HepG2 (cell line): ENCODE data around the gene ZNFX1. TPM values are rescaled to one million over a fixed set of nuclear protein-coding genes. Genes with fewer than 3 reads are reported as not detected.

Experiments
- E2F2 ChIP-seq: sonication (generic); formaldehyde crosslinking; IDR thresholded peaks from 2 replicates; pipeline ENCODE4 v1.4.0; 2020; ENCODE audit warnings: missing genetic modification reagents, borderline replicate concordance
- NFE2L2 ChIP-seq: fragments of 150-350 bp; IDR thresholded peaks from 2 replicates; pipeline ENCODE4 v1.6.1; 2014; ENCODE audit warnings: low read length
- NKX3-1 ChIP-seq: sonication (generic); formaldehyde crosslinking; IDR thresholded peaks from 2 replicates; pipeline ENCODE4 v1.5.0; 2020; ENCODE audit warnings: missing genetic modification reagents
- PHF8 ChIP-seq: sonication (generic); formaldehyde crosslinking; IDR thresholded peaks from 2 replicates; pipeline ENCODE4 v1.5.0; 2020; ENCODE audit warnings: missing genetic modification reagents
- PRPF4 ChIP-seq: fragments of 200-400 bp; formaldehyde crosslinking; IDR thresholded peaks from 2 replicates; pipeline ENCODE4 v1.6.1; 2016; ENCODE audit warnings: low read length, low read depth; ENCODE audit not compliant: poor library complexity, severe bottlenecking
- RNF2 ChIP-seq: fragments of 450-650 bp; conservative IDR thresholded peaks from 2 replicates; pipeline ENCODE4 v1.6.1; 2016; ENCODE audit warnings: low read depth
- SRY ChIP-seq: sonication (generic); formaldehyde crosslinking; IDR thresholded peaks from 2 replicates; pipeline ENCODE4 v1.8.0; 2022; ENCODE audit warnings: mild to moderate bottlenecking, missing genetic modification reagents
- TARDBP ChIP-seq: sonication (generic); formaldehyde crosslinking; IDR thresholded peaks from 2 replicates; pipeline ENCODE4 v1.8.0; 2022; ENCODE audit warnings: mild to moderate bottlenecking, missing genetic modification reagents
- ZBTB33 ChIP-seq: sonication (generic); formaldehyde crosslinking; IDR thresholded peaks from 2 replicates; pipeline ENCODE4 v1.4.0; 2020; ENCODE audit warnings: missing genetic modification reagents
- ZNF256 ChIP-seq: sonication (generic); formaldehyde crosslinking; conservative IDR thresholded peaks from 2 replicates; pipeline ENCODE4 v1.4.0; 2020; ENCODE audit warnings: missing genetic modification reagents
- ZNF510 ChIP-seq: sonication (generic); formaldehyde crosslinking; IDR thresholded peaks from 2 replicates; pipeline ENCODE4 v1.4.0; 2020; ENCODE audit warnings: low read depth, mild to moderate bottlenecking, missing genetic modification reagents
- ZNF773 ChIP-seq: sonication (generic); formaldehyde crosslinking; IDR thresholded peaks from 2 replicates; pipeline ENCODE4 v1.4.0; 2020; ENCODE audit warnings: missing genetic modification reagents, borderline replicate concordance
- ZNF788 ChIP-seq: sonication (generic); formaldehyde crosslinking; IDR thresholded peaks from 2 replicates; pipeline ENCODE4 v1.5.0; 2020; ENCODE audit warnings: mild to moderate bottlenecking, missing genetic modification reagents, borderline replicate concordance
- polyA plus RNA-seq, 8 experiments: library from polyadenylated mRNA; depleted of rRNA in 3 of 8; stranded (reverse) in 7 of 8; unstranded in 1 of 8; fragments of >200 nt; fragmentation: Illumina TruSeq in 4 of 8; extraction: Trizol in 4 of 8; gene quantifications; 2 replicates each; pipeline versions ENCODE4 v1.2.1 to v1.2.3, GENCODE V29; 2011 to 2016; ENCODE audit warnings: low read depth in 4 of 8, missing spikeins in 1 of 8, mixed read lengths in 1 of 8; ENCODE audit not compliant: insufficient read depth in 1 of 8
- total RNA-seq, 5 experiments: library from RNA; depleted of rRNA; stranded (reverse); fragments of >200 nt; fragmentation: Illumina TruSeq; extraction: Trizol; gene quantifications; 2 replicates each; pipeline ENCODE4 v1.2.3, GENCODE V29; 2016; ENCODE audit warnings: low read depth in 1 of 5
- TF ChIP-seq, protein P1 (sequence below): sonication (generic); formaldehyde crosslinking; IDR thresholded peaks from 2 replicates; pipeline ENCODE4 v1.4.0; 2020; ENCODE audit warnings: mild to moderate bottlenecking, missing genetic modification reagents
- TF ChIP-seq, protein P2 (sequence below): fragments of 450-650 bp; IDR thresholded peaks from 2 replicates; pipeline ENCODE4 v1.6.1; 2016
- TF ChIP-seq, protein P3 (sequence below): sonication (generic); formaldehyde crosslinking; IDR thresholded peaks from 2 replicates; pipeline ENCODE4 v1.5.1; 2020; ENCODE audit warnings: mild to moderate bottlenecking, moderate library complexity, missing genetic modification reagents

Gene ZNFX1
- total and polyA plus RNA-seq, 2 of the 13 experiments (the other 11 are each of a cell fraction or from before 2014, with no cell fraction given), result 2.9 to 11.1 TPM

GRCh38 chr20:49219924-49220831, 57.7 kb downstream of the ZNFX1 start (continued):
- TF ChIP-seq, protein P1, sequence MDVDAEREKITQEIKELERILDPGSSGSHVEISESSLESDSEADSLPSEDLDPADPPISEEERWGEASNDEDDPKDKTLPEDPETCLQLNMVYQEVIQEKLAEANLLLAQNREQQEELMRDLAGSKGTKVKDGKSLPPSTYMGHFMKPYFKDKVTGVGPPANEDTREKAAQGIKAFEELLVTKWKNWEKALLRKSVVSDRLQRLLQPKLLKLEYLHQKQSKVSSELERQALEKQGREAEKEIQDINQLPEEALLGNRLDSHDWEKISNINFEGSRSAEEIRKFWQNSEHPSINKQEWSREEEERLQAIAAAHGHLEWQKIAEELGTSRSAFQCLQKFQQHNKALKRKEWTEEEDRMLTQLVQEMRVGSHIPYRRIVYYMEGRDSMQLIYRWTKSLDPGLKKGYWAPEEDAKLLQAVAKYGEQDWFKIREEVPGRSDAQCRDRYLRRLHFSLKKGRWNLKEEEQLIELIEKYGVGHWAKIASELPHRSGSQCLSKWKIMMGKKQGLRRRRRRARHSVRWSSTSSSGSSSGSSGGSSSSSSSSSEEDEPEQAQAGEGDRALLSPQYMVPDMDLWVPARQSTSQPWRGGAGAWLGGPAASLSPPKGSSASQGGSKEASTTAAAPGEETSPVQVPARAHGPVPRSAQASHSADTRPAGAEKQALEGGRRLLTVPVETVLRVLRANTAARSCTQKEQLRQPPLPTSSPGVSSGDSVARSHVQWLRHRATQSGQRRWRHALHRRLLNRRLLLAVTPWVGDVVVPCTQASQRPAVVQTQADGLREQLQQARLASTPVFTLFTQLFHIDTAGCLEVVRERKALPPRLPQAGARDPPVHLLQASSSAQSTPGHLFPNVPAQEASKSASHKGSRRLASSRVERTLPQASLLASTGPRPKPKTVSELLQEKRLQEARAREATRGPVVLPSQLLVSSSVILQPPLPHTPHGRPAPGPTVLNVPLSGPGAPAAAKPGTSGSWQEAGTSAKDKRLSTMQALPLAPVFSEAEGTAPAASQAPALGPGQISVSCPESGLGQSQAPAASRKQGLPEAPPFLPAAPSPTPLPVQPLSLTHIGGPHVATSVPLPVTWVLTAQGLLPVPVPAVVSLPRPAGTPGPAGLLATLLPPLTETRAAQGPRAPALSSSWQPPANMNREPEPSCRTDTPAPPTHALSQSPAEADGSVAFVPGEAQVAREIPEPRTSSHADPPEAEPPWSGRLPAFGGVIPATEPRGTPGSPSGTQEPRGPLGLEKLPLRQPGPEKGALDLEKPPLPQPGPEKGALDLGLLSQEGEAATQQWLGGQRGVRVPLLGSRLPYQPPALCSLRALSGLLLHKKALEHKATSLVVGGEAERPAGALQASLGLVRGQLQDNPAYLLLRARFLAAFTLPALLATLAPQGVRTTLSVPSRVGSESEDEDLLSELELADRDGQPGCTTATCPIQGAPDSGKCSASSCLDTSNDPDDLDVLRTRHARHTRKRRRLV (CRISPR knock-in tag), result 0 out of 2 replicates have a peak, but pooled peaks have one; percentile 59
- no peak for TF ChIP-seq PHF8
- TF ChIP-seq, protein P2, sequence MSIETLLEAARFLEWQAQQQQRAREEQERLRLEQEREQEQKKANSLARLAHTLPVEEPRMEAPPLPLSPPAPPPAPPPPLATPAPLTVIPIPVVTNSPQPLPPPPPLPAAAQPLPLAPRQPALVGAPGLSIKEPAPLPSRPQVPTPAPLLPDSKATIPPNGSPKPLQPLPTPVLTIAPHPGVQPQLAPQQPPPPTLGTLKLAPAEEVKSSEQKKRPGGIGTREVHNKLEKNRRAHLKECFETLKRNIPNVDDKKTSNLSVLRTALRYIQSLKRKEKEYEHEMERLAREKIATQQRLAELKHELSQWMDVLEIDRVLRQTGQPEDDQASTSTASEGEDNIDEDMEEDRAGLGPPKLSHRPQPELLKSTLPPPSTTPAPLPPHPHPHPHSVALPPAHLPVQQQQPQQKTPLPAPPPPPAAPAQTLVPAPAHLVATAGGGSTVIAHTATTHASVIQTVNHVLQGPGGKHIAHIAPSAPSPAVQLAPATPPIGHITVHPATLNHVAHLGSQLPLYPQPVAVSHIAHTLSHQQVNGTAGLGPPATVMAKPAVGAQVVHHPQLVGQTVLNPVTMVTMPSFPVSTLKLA, result no peak
- peak; percentile 58 for TF ChIP-seq PRPF4
- TF ChIP-seq ZBTB33, result peak; percentile 41; the same call in 1 of the 2 replicates
- no peak for TF ChIP-seq NFE2L2
- TF ChIP-seq ZNF510, result no peak
- TF ChIP-seq NKX3-1, result no peak
- TF ChIP-seq ZNF773 (CRISPR knock-in tag), result no peak
- TF ChIP-seq RNF2, result no peak
- TF ChIP-seq TARDBP (CRISPR knock-in tag), result no peak
- no peak for TF ChIP-seq ZNF256 (CRISPR knock-in tag)
- TF ChIP-seq, protein P3, sequence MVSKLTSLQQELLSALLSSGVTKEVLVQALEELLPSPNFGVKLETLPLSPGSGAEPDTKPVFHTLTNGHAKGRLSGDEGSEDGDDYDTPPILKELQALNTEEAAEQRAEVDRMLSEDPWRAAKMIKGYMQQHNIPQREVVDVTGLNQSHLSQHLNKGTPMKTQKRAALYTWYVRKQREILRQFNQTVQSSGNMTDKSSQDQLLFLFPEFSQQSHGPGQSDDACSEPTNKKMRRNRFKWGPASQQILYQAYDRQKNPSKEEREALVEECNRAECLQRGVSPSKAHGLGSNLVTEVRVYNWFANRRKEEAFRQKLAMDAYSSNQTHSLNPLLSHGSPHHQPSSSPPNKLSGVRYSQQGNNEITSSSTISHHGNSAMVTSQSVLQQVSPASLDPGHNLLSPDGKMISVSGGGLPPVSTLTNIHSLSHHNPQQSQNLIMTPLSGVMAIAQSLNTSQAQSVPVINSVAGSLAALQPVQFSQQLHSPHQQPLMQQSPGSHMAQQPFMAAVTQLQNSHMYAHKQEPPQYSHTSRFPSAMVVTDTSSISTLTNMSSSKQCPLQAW, result no peak
- no peak for TF ChIP-seq ZNF788 (CRISPR knock-in tag)
- no peak for TF ChIP-seq SRY
- no peak for TF ChIP-seq E2F2 (CRISPR knock-in tag)
